Calu3 (cell line): ENCODE results near the gene SUPT4H1. TPM values are rescaled to one million over a fixed set of nuclear protein-coding genes. Genes with fewer than 3 reads are reported as not detected.
A peak's percentile ranks its signal among the peaks of the same experiment; 100 is the strongest.

ENCODE experiments used
- BruUV-seq: library from RNA; stranded (reverse); fragments of 400-500 nt; replicated peaks from 2 replicates; lab custom pipeline; 2021; lab: Mats Ljungman, UMichigan
- CTCF ChIA-PET: fragments of 300-600 bp; sonication (Branson Sonifier 250); formaldehyde crosslinking; loops from one replicate; lab custom pipeline; 2022; ENCODE audit warnings: antibody characterized with exemption; lab: Charles Lee
- DNase-seq: peaks from one replicate; pipeline ENCODE4 v3.0.0; 2022
- H3K27ac Mint-ChIP-seq: one replicate; pipeline ENCODE4 v1.8.0; 2022; ENCODE audit warnings: mixed read lengths; ENCODE audit not compliant: unreplicated experiment
- H3K27me3 Mint-ChIP-seq: one replicate; pipeline ENCODE4 v1.8.0; 2022; ENCODE audit warnings: mixed read lengths; ENCODE audit not compliant: unreplicated experiment
- H3K36me3 Mint-ChIP-seq: one replicate; pipeline ENCODE4 v1.8.0; 2022; ENCODE audit warnings: mild to moderate bottlenecking, moderate library complexity, mixed read lengths; ENCODE audit not compliant: insufficient read depth, unreplicated experiment
- H3K4me1 Mint-ChIP-seq: one replicate; pipeline ENCODE4 v1.8.0; 2022; ENCODE audit warnings: mild to moderate bottlenecking, low read depth, mixed read lengths; ENCODE audit not compliant: unreplicated experiment
- H3K4me3 Mint-ChIP-seq: one replicate; pipeline ENCODE4 v1.8.0; 2022; ENCODE audit warnings: mild to moderate bottlenecking, low read depth, moderate library complexity, mixed read lengths; ENCODE audit not compliant: unreplicated experiment
- H3K9me3 Mint-ChIP-seq: one replicate; pipeline ENCODE4 v1.8.0; 2022; ENCODE audit warnings: low read depth, mixed read lengths; ENCODE audit not compliant: unreplicated experiment
- CTCF ChIP-seq: fragments of 200-600 bp; IDR thresholded peaks from one replicate; pipeline ENCODE4 v1.8.0; 2022; ENCODE audit warnings: antibody characterized with exemption; ENCODE audit not compliant: unreplicated experiment
- intact Hi-C: fragments of 100-400 bp; cut with micrococcal nuclease; formaldehyde crosslinking; loops from one replicate; pipeline ENCODE4 v1.10.0; 2022; ENCODE audit not compliant: unreplicated experiment
- total RNA-seq: library from RNA; stranded (reverse); gene quantifications from 2 replicates; pipeline ENCODE4 v1.2.3, GENCODE V29; 2022

SUPT4H1 gene
- total RNA-seq, 1 experiment from 2014 or later, result 40.3 TPM

- H3K4me1 Mint-ChIP-seq, result peaks cover 41% of the 10 kb centered on the region
- H3K9me3 Mint-ChIP-seq, result no peaks in the 10 kb centered on the region
- intact Hi-C loops, result loop anchor here (5.0 kb wide), 1 partner anchor 39 kb away; the partner anchor contains the start of gene SUPT4H1
- DNase-seq, result peak; percentile 85
- no TSS peak for BruUV-seq
- H3K27ac Mint-ChIP-seq, result no peak overlapping the region
- peak overlapping the region; percentile 13 for H3K4me3 Mint-ChIP-seq
- CTCF ChIA-PET, result interaction anchor here (0.5 kb wide), 1 partner anchor 283 kb away, joined by 3 read pairs; no protein-coding TSS in a partner anchor
- no peaks in the 10 kb centered on the region for H3K36me3 Mint-ChIP-seq
- no peak for TF ChIP-seq CTCF
- no peaks in the 10 kb centered on the region for H3K27me3 Mint-ChIP-seq
These were observed 39.4 kb upstream of the SUPT4H1 start for GRCh38 chr17:58391302-58391984.

DNA sequence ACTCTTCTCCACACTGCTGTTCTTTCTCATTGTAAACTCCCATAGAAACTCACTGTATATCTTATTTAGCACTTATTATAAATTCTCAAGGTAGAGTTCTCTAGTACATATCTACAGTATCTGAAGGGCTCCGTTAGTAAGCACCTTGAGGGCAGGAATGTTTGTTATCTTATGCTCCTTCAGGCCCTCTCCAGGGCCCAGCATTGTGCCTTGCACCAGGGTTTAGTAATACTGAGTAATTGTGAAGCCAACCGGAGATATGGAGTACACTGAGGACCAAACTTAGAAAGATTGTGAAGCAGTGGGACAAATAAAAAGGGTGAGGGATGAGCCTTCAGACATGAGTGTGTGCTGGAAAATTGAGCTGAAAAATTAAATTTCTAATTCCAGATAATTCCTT lies 38.9 kb upstream of the SUPT4H1 start:
- no peaks in the 10 kb centered on the region for H3K36me3 Mint-ChIP-seq
- BruUV-seq, result no TSS peak
- no peak overlapping the region for H3K27ac Mint-ChIP-seq
- peaks cover 41% of the 10 kb centered on the region for H3K4me1 Mint-ChIP-seq
- H3K27me3 Mint-ChIP-seq, result no peaks in the 10 kb centered on the region
- CTCF ChIA-PET, result no interaction called here
- intact Hi-C loops, result loop anchor here (5.0 kb wide), 1 partner anchor 39 kb away; the partner anchor contains the start of gene SUPT4H1
- no peak for TF ChIP-seq CTCF
- peak overlapping the region; percentile 13 for H3K4me3 Mint-ChIP-seq
- no peak for DNase-seq
- no peaks in the 10 kb centered on the region for H3K9me3 Mint-ChIP-seq

DNA sequence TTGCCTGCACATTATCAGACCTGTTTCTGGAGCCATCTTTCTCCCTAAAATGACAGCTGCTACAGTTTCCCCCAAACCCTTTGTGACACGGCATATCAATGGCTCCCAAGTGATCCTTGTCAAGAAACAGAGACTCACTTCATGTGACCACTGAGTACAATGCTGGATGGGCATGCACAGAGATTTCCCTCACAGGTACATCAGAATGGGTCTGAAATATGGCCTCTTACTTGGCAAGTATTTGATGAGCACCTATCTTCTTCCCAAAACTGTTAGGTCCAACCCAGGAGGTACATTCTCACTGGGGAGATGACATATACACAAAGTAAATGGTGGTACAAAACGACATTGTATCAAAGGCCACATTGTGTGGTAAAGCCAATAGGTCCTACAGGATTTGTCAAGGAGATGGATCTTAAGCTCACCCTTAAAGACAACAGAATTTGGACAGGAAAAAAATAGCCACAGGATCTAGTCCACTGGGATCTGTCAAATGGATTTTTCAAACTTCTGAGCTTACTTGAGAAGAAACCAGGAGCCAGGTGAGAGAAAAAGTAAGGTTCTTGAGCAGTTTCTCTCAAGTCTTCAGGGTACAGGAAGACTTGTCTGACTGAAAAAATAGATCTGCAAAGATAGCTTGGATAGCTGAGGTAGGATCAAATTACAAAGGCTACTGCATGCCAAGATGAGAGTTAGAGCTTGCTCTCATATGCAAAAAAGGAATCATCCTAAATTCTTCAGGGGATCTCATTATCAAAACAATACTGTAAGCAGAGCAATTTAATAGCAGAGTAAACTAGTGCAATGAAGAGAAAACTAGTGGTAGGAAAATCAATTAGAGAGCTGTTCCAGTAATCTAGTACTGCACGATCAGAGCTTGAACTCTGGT lies 36.5 kb upstream of the SUPT4H1 start:
- DNase-seq, result no peak
- Mint-ChIP-seq H3K9me3 (no peaks in the 10 kb centered on the region), H3K4me3 (no peak overlapping the region), H3K27ac (no peak overlapping the region), H3K27me3 (no peaks in the 10 kb centered on the region), H3K36me3 (no peaks in the 10 kb centered on the region), H3K4me1 (peaks cover 61% of the 10 kb centered on the region)
- TF ChIP-seq CTCF, result no peak
- CTCF ChIA-PET, result interaction anchor here (0.8 to 1.0 kb wide), 2 partner anchors 9 to 29 kb away, joined by 4 read pairs; partner anchors contain the start of gene RNF43
- intact Hi-C loops, result loop anchor here (2.0 kb wide), 2 partner anchors 14 to 28 kb away; partner anchors contain the start of gene RNF43
- no TSS peak for BruUV-seq

DNA sequence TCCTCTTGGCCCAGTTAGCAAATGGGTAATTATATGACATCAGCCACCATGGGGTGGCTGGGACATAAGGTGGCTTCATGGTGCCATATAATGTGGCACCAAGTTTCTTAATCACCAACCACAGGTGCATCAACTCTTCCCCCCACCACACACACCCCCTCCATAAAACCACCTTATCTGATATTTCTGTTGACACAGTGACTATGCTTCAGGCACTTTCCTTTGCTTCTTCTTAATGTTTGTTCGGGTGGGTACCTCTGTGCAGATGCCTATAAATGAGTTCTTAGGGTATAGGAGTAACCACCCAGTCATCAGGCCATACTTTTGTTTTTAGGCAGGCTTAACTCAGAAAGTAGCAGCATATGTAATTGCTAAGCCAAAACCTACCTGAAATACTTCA lies 35.8 kb upstream of the SUPT4H1 start:
- peaks cover 61% of the 10 kb centered on the region for H3K4me1 Mint-ChIP-seq
- no peak overlapping the region for H3K27ac Mint-ChIP-seq
- CTCF ChIA-PET, result interaction anchor here (0.7 to 0.8 kb wide), 2 partner anchors 10 to 22 kb away, joined by 4 to 7 read pairs; no protein-coding TSS in a partner anchor
- no peaks in the 10 kb centered on the region for H3K27me3 Mint-ChIP-seq
- TF ChIP-seq CTCF, result no peak
- BruUV-seq, result no TSS peak
- H3K9me3 Mint-ChIP-seq, result no peaks in the 10 kb centered on the region
- H3K4me3 Mint-ChIP-seq, result no peak overlapping the region
- intact Hi-C loops, result loop anchor here (2.0 kb wide), 2 partner anchors 15 to 29 kb away; partner anchors contain the start of gene RNF43
- DNase-seq, result peak; percentile 41
- no peaks in the 10 kb centered on the region for H3K36me3 Mint-ChIP-seq
